GM21526 (cell line): ENCODE data around the gene TSPAN14.
"Not testable (repeated sequence)": the region's sequence is repeated elsewhere in the genome, so short reads cannot be mapped to it uniquely, and the experiment has no call there.

ENCODE experiments used
- ATAC-seq: cut with Tn5 transposase; IDR thresholded peaks from one replicate; pipeline ENCODE4 v1.9.1; 2021; ENCODE audit warnings: moderate library complexity; ENCODE audit not compliant: unreplicated experiment, low FRiP score

Gene TSPAN14

DNA sequence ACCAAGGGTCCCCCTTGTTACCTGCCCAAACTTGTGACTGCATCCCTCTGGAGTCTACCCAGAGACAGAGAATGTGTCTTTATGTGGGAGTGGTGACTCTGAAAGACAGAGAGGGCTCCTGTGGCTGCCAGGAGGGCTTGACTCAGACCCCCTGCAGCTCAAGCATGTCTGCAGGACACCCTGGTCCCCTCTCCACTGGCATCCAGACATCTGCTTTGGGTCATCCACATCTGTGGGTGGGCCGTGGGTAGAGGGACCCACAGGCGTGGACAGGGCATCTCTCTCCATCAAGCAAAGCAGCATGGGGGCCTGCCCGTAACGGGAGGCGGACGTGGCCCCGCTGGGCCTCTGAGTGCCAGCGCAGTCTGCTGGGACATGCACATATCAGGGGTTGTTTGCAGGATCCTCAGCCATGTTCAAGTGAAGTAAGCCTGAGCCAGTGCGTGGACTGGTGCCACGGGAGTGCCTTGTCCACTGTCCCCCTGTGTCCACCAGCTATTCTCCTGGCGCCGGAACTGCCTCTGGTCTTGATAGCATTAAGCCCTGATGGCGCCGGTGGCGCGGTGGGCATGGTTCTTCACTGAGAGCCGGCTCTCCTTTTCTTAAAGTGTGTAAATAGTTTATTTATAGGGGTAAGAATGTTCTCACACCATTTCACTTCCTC lies 64.2 kb downstream of the TSPAN14 start:
- no peak for ATAC-seq

GRCh38 chr10:80518807-80519360 lies 64.8 kb downstream of the TSPAN14 start:
- ATAC-seq: no peak

GRCh38 chr10:80519936-80520650 lies 66.0 kb downstream of the TSPAN14 start:
- no peak for ATAC-seq

- no peak for ATAC-seq
These were observed 66.8 kb downstream of the TSPAN14 start for GRCh38 chr10:80520661-80521470.

DNA sequence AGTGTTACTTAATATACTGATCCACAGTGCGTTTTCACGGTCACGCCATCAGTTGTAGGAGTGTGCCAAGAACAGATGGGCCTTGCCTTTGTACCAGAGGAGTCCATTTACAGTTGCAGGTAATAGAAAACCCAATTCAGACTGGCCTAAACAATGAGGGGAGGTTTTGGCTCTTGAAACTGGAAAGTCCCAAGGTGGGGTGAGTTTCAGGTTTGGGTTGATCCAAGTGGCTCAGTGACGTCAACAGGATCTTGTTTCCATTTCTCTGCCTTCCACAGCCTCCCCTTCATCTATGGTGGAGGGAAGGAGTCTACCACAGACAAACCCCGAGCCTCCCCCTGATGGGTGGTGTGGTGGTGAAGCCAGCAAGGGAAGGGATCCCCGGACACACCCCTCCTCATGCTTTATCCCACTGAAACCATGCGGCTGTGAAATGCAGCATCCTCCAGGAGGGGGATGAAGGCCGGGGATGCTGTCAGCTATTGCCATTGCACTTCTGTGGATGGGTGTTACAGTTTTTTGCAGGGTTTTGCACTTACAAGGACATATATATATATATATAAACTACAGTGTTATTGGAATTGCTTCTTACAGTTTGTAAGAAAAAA lies 68.8 kb downstream of the TSPAN14 start:
- ATAC-seq: no peak

DNA sequence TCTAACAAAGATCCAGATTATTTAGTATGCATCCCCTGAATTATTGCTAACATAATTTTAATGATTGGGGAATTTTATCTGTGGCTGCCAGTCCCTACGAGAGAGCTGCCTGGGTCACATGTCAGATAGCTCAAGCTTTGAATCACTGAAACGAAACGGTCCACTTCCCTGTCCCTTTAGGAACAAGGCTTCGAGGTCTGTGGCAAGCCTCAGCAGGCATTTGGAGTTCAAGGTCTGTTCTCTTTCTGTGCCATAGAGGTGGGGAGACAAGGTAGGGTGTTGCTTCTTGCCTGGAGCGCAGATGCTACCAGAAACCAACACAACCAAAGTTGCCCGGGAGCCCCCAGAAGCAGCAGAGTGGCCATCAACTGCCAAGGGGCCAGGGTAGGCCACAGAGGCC lies 69.7 kb downstream of the TSPAN14 start:
- no peak for ATAC-seq

GRCh38 chr10:80524190-80524909 lies 70.2 kb downstream of the TSPAN14 start:
- ATAC-seq: no peak

DNA sequence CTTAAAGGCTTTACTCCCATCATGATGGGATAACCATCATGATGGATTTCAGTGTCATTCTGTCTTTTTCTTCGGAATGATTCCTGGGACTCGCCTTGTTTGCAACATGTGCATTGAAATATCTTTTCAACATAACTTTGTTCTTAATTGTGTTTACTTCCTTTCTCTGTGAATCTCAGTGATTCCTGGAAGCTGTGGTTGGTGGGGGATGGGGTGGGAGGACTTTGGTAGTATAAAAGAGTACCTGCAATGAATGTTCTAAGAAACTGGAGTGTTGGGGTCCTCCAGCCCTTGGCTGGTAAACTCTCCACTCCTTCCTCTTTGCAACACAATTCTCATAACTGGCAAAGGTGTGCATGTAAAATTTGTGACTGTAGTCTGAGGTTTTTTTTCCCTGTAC lies 72.1 kb downstream of the TSPAN14 start:
- ATAC-seq: no peak

GRCh38 chr10:80526742-80527141 lies 72.6 kb downstream of the TSPAN14 start:
- ATAC-seq: no peak

DNA sequence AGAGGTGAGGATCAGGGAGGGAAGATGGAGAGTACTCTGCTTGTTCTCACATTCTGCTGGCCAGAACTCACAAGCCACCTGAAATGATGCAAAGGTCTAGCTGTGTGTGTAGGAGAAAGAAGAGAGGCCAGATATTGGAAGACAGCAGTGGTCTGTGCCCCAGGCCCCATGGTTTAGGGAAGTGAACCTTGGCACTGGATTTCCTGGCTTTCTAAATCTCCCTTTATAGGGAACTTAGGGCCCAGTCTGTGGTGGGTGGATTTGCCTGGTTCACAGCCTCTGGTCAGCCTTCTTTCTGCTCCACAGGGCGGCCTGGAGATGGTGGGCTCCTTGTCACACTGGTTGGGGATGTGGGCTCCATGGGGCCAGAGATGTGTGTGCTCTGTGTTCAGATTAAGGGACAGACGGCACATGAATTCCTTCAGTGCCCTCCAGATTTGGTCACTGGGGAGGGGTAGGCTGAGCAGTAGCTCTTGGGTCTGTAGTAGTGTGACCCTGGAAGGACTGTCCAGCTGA lies 74.1 kb downstream of the TSPAN14 start:
- no peak for ATAC-seq

DNA sequence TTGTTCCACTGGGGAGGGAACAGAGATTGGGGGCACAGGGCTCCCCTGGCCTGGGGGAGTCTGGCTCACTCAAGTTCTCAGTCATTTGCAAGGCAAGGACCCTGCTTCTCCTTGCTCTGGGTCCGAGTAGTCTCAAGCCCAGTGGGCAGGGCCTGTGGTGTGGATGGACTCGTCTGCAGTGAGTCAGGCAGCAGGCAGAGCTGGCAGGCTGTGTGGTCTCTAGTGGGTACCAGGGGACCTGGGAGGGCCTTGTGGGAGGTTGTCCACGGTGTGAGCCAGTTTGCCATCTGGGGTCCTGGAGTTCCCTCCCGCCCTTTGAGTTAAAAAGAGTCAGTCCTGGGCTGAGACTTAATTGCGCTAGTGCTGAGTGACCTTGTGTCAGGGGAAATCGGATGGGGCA lies 74.8 kb downstream of the TSPAN14 start:
- no peak for ATAC-seq

- no peak for ATAC-seq
These were observed 75.5 kb downstream of the TSPAN14 start for GRCh38 chr10:80529604-80530003.

GRCh38 chr10:80530251-80530650 lies 76.1 kb downstream of the TSPAN14 start:
- peak; percentile 50 for ATAC-seq

DNA sequence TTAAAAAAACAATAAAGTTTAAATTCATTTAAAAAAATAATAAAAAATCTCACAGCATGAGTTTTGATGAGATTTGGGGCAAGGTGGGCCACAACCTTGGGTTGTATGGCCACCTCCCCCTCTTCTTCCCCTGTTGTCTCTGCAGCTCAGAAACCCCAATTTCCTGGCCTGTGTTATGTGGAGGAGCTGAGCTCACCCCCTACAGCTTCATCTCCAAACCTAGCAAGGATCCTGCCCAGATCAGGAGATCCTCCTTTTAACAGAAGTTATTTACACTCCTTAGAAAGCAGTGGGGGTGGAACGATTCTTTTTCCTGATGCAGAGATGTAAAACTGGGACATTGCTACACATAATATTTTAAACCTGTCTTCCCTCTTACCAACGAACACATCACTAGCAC lies 76.7 kb downstream of the TSPAN14 start:
- no peak for ATAC-seq

DNA sequence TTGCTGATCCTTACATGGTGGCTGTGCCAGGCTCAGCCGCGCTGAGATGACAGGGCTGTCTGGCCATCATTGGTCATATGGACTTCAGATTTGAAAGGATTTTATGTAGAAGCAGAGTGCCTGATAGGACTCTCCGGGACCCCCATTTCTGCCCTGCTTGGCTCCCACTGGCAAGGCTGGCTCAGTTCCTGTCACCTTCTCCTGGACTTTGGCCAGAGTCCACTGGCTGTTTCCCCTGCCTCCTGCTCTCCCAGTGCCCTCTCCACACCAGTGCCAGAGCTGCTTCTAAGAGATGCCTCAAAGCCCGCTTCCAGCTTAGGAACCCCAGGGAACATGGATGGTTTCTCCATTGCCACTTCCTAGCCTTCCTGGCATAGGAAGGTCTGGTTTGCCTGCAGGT lies 78.5 kb downstream of the TSPAN14 start:
- no peak for ATAC-seq

- not testable (repeated sequence) for ATAC-seq
These were observed 79.9 kb downstream of the TSPAN14 start for GRCh38 chr10:80534059-80534458.

DNA sequence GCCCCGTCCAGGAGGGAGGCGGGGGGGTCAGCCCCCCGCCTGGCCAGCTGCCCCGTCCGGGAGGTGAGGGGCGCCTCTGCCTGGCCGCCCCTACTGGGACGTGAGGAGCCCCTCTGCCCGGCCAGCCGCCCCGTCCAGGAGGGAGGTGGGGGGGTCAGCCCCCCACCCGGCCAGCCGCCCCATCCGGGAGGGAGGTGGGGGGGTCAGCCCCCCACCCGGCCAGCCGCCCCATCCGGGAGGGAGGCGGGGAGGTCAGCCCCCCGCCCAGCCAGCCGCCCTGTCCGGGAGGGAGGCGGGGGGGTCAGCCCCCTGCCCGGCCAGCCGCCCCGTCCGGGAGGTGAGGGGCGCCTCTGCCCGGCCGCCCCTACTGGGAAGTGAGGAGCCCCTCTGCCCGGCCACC lies 80.5 kb downstream of the TSPAN14 start:
- not testable (repeated sequence) for ATAC-seq

DNA sequence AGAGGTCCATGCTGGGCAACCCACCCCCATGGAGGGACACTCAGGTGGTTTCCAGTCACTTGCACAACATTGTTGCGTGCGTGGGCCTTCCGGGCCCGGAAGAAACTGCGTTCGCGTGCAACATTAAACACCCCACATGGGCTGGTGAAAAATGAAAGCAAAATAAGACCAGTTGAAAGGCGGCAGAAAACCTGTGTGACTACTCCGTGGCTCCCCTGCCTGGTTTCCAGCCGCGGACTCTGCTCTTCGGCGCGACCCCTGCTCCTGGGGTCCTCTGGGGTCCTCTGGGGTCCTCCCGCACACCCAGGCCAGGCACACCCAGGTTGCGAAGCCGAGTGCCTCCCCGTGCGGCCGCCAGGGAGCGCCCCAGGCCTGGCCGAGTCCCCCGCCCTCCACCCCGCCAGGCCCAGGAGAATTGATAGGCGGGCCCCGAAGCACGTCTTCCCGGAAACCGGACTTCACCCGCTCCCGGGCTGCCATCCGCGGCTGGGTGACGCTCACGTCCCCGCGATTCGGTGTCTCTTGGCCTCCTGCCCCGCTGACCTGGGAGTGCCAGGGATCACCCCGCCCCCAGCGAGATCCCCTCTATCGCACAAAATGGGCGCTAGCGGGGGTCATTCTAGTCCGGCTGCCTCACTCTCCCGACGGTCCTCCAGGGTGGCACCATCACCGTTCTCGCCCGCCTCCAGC lies 81.7 kb downstream of the TSPAN14 start:
- ATAC-seq: peak; percentile 86

DNA sequence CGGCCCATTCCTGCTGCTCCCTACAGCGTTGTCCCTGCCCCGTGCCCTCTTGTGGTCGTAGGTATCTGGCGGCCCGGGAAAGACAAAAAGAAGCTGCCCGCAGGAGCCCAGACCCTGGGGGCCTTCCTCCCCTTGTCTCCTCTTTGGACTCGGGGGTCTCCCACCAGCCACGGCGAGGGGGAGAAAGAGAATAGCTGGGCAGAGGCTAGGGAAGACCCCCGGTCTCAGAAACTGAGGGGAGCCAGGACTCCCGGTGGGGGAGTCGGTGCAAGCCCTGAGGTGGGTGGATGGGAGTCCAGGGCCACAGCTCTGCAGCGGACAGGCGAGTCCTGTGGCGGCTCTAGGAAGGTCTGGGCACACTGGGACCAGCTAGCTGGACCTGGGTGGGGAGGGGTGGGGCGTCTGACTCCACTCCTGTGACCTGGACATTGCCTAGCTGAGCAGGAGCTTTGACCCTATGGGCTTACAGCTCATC lies 82.3 kb downstream of the TSPAN14 start:
- no peak for ATAC-seq
